Upper lobe of right lung (tissue), 1 donor: Measurements from ENCODE around the gene MCL1. TPM values are rescaled to one million over a fixed set of nuclear protein-coding genes. Genes with fewer than 3 reads are reported as not detected.
A peak's percentile ranks its signal among the peaks of the same experiment; 100 is the strongest.
"Not testable (repeated sequence)": the region's sequence is repeated elsewhere in the genome, so short reads cannot be mapped to it uniquely, and the experiment has no call there.

Experiments
- ATAC-seq: fragments of 200-7000 bp; cut with Tn5 transposase; one replicate; pipeline ENCODE4 v1.9.1; 2020; ENCODE audit warnings: mild to moderate bottlenecking, moderate library complexity
- DNase-seq: peaks from one replicate; pipeline ENCODE4 v3.0.0-alpha.2; 2020
- H3K27ac ChIP-seq: fragments of 200-600 bp; one replicate; pipeline ENCODE4 v1.8.0; 2022
- H3K27me3 ChIP-seq: fragments of 200-600 bp; one replicate; pipeline ENCODE4 v1.8.0; 2022; ENCODE audit warnings: mild to moderate bottlenecking
- H3K36me3 ChIP-seq: fragments of 200-600 bp; one replicate; pipeline ENCODE4 v1.8.0; 2022
- H3K4me1 ChIP-seq: fragments of 200-600 bp; one replicate; pipeline ENCODE4 v1.8.0; 2022
- H3K4me3 ChIP-seq: fragments of 200-600 bp; one replicate; pipeline ENCODE4 v1.8.0; 2022; ENCODE audit warnings: mild to moderate bottlenecking
- H3K9me3 ChIP-seq: fragments of 200-600 bp; one replicate; pipeline ENCODE4 v1.8.0; 2022
- CTCF ChIP-seq: fragments of 200-600 bp; IDR thresholded peaks from one replicate; pipeline ENCODE4 v1.8.0; 2022; ENCODE audit warnings: antibody characterized with exemption
- intact Hi-C: fragments of 100-400 bp; cut with DNase I; formaldehyde crosslinking; loops from one replicate; pipeline ENCODE4 v1.11.0; 2022
- total RNA-seq: library from RNA; stranded (reverse); fragmentation: NEBNext Ultra II Directional; extraction: Animal tissue kit (Norgen Biotek cat#: 25700); gene quantifications from one replicate; pipeline ENCODE4 v1.2.1, GENCODE V29; 2021
- donor health status: DM: no; HTN: yes; CAD: no; lungs with severe emphysema.

The MCL1 gene
- total RNA-seq, 1 donor from 2014 or later = 325 TPM

DNA sequence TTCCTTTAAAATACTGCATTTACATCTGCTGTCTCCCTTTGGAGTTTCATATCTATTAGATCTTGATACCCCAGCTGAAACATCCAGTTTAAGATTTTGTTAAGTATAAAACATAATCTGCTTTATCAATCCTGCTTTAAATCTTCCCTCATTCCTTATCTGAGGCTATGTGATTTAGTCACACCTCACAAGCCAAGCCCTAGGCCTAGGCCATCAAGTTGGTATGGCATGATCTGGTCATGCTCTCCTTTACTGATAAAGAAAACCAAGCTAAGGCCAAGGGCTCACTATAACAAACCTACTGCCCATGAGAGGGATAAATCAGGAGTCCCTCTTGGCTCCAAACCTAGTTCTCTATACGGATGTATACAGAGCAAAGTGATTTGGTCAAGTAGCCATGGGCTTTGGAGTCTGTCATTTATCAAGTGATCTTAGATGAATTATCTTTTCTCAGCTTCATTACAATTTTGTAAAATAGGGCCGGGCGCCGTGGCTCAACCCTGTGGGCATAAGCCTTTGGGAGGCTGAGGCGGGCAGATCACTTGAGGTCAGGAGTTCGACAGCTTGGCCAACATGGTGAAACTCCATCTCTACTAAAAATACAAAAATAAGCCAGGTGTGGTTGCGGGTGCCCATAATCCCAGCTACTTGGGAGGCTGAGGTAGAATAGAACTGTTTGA is 27.2 kb upstream of the MCL1 start:
- Histone ChIP-seq H3K27ac (no peak overlapping the region), H3K9me3 (no peaks in the 10 kb centered on the region), H3K27me3 (no peaks in the 10 kb centered on the region), H3K36me3 (no peaks in the 10 kb centered on the region), H3K4me1 (peaks cover 37% of the 10 kb centered on the region), H3K4me3 (no peak overlapping the region)
- ATAC-seq = no peak
- intact Hi-C loops = no loop called here
- no peak for TF ChIP-seq CTCF
- no peak for DNase-seq

DNA sequence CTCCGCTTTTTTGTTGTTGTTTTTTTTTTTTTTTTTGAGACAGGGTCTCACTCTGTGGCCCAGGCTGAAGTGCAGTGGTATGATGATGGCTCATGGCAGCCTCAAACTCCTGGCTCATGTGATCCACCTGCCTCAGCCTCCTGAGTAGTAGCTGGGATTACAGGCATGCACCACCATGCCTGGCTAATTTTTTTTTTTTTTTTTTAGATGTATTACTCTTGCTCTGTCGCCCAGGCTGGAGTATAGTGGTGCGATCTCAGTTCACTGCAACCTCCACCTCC is 26.0 kb upstream of the MCL1 start:
- H3K27ac ChIP-seq, intact Hi-C loops: not testable (repeated sequence)
- H3K4me1 ChIP-seq = peaks cover 25% of the 10 kb centered on the region

GRCh38 chr1:150604226-150604588 is 24.8 kb upstream of the MCL1 start:
- H3K9me3 ChIP-seq = no peaks in the 10 kb centered on the region
- H3K4me3 ChIP-seq = no peak overlapping the region
- ATAC-seq (no peak), DNase-seq (no peak)
- H3K27me3 ChIP-seq = no peaks in the 10 kb centered on the region
- peaks cover 18% of the 10 kb centered on the region for H3K4me1 ChIP-seq
- intact Hi-C loops = no loop called here
- H3K36me3 ChIP-seq = no peaks in the 10 kb centered on the region
- H3K27ac ChIP-seq = peak overlapping the region; percentile 79
- TF ChIP-seq CTCF = no peak

More for the DNA sequence above, 26.0 kb upstream of the MCL1 start:
- not testable (repeated sequence) for H3K9me3 ChIP-seq, H3K27me3 ChIP-seq, H3K4me3 ChIP-seq, ATAC-seq, H3K36me3 ChIP-seq
- DNase-seq = peak; percentile 3

GRCh38 chr1:150603711-150604110 is 24.3 kb upstream of the MCL1 start:
- no peak overlapping the region for H3K4me3 ChIP-seq
- no peaks in the 10 kb centered on the region for H3K27me3 ChIP-seq
- DNase-seq = no peak
- peaks cover 15% of the 10 kb centered on the region for H3K4me1 ChIP-seq
- no peaks in the 10 kb centered on the region for H3K36me3 ChIP-seq
- ATAC-seq = no peak
- H3K27ac ChIP-seq = no peak overlapping the region
- no peak for TF ChIP-seq CTCF
- intact Hi-C loops = no loop called here
- no peaks in the 10 kb centered on the region for H3K9me3 ChIP-seq

- H3K9me3 ChIP-seq, intact Hi-C loops, H3K36me3 ChIP-seq, H3K4me3 ChIP-seq, DNase-seq, ATAC-seq, H3K27ac ChIP-seq, H3K27me3 ChIP-seq: not testable (repeated sequence)
- peaks cover 15% of the 10 kb centered on the region for H3K4me1 ChIP-seq
Measured at GRCh38 chr1:150602372-150602771, 23.0 kb upstream of the MCL1 start.

GRCh38 chr1:150601540-150601939 is 22.1 kb upstream of the MCL1 start:
- intact Hi-C loops = no loop called here

GRCh38 chr1:150598346-150598745 is 18.9 kb upstream of the MCL1 start:
- ATAC-seq, H3K27ac ChIP-seq, H3K4me3 ChIP-seq, H3K9me3 ChIP-seq, intact Hi-C loops, DNase-seq, H3K36me3 ChIP-seq, H3K4me1 ChIP-seq, H3K27me3 ChIP-seq: not testable (repeated sequence)

More at GRCh38 chr1:150601540-150601939, 22.1 kb upstream of the MCL1 start:
- DNase-seq (no peak), ATAC-seq (no peak)
- Histone ChIP-seq H3K4me1 (peaks cover 15% of the 10 kb centered on the region), H3K4me3 (no peak overlapping the region), H3K36me3 (no peaks in the 10 kb centered on the region), H3K9me3 (no peaks in the 10 kb centered on the region), H3K27me3 (no peaks in the 10 kb centered on the region), H3K27ac (no peak overlapping the region)
- TF ChIP-seq CTCF = no peak
